Liver (tissue), 9 donors: ENCODE measurements around the gene CCM2. TPM values are rescaled to one million over a fixed set of nuclear protein-coding genes. Genes with fewer than 3 reads are reported as not detected.

ENCODE experiments used
- DNase-seq: peaks from one replicate; pipeline ENCODE4 v3.0.0-alpha.2; 2017; ENCODE audit warnings: low spot score
- H3K27ac ChIP-seq, 2 donors: one replicate each; pipeline ENCODE4 v1.7.0; 2013; ENCODE audit warnings: inconsistent platforms in 2 of 2, low read length in 2 of 2, control low read depth in 1 of 2, low read depth in 1 of 2, mild to moderate bottlenecking in 1 of 2
- H3K27me3 ChIP-seq, 4 donors: one replicate each; pipeline versions ENCODE4 v1.6.1 to v1.7.0; 2013; ENCODE audit warnings: low read length in 3 of 4, inconsistent platforms in 1 of 4, mild to moderate bottlenecking in 1 of 4, moderate library complexity in 1 of 4; ENCODE audit not compliant: control insufficient read depth in 4 of 4, insufficient read depth in 4 of 4
- H3K36me3 ChIP-seq, 4 donors: one replicate each; pipeline versions ENCODE4 v1.6.1 to v1.7.0; 2013; ENCODE audit warnings: low read length in 3 of 4, mild to moderate bottlenecking in 3 of 4, low read depth in 1 of 4, moderate library complexity in 1 of 4; ENCODE audit not compliant: control insufficient read depth in 4 of 4, insufficient read depth in 3 of 4
- H3K4me1 ChIP-seq, 4 donors: one replicate each; pipeline versions ENCODE4 v1.6.1 to v1.7.0; 2013; ENCODE audit warnings: low read length in 3 of 4, mild to moderate bottlenecking in 3 of 4, moderate library complexity in 1 of 4; ENCODE audit not compliant: control insufficient read depth in 4 of 4, insufficient read depth in 4 of 4
- H3K4me3 ChIP-seq, 3 donors: one replicate each; pipeline versions ENCODE4 v1.6.1 to v1.7.0; 2013; ENCODE audit warnings: low read length in 3 of 3, control low read depth in 1 of 3, low read depth in 1 of 3, mild to moderate bottlenecking in 1 of 3
- H3K9ac ChIP-seq, 2 donors: one replicate each; pipeline ENCODE4 v1.7.0; 2013; ENCODE audit warnings: low read length in 2 of 2, mild to moderate bottlenecking in 2 of 2, moderate library complexity in 2 of 2, control low read depth in 1 of 2, low read depth in 1 of 2
- H3K9me3 ChIP-seq, 4 donors: one replicate each; pipeline versions ENCODE4 v1.6.1 to v1.7.0; 2013; ENCODE audit warnings: low read length in 3 of 4; ENCODE audit not compliant: control insufficient read depth in 4 of 4
- ATF3 ChIP-seq: IDR thresholded peaks from 2 replicates; pipeline ENCODE4 v1.6.1; 2016; ENCODE audit warnings: antibody characterized with exemption
- CTCF ChIP-seq: fragments of 150-350 bp; IDR thresholded peaks from 2 replicates; pipeline ENCODE4 v1.5.1; 2017; ENCODE audit warnings: improper control_type of control experiment, low read depth, low read length; ENCODE audit not compliant: missing input control
- EGR1 ChIP-seq, 2 donors: IDR thresholded peaks; 2 replicates each; pipeline ENCODE4 v1.6.1; 2016 to 2018; ENCODE audit warnings: antibody characterized with exemption in 2 of 2, low read depth in 2 of 2
- FOXA1 ChIP-seq: IDR thresholded peaks from 2 replicates; pipeline ENCODE4 v1.6.1; 2016; ENCODE audit warnings: antibody characterized with exemption
- FOXA2 ChIP-seq: IDR thresholded peaks from 2 replicates; pipeline ENCODE4 v1.6.1; 2016; ENCODE audit warnings: antibody characterized with exemption
- GABPA ChIP-seq, 2 donors: IDR thresholded peaks in 1 of 2; conservative IDR thresholded peaks in 1 of 2; 2 replicates each; pipeline ENCODE4 v1.6.1; 2016; ENCODE audit warnings: antibody characterized with exemption in 2 of 2, mild to moderate bottlenecking in 1 of 2, moderate library complexity in 1 of 2
- HNF4A ChIP-seq, 2 donors: conservative IDR thresholded peaks; 2 replicates each; pipeline ENCODE4 v1.6.1; 2016; ENCODE audit warnings: antibody characterized with exemption in 2 of 2, mild to moderate bottlenecking in 2 of 2
- HNF4G ChIP-seq: IDR thresholded peaks from 2 replicates; pipeline ENCODE4 v1.6.1; 2016; ENCODE audit warnings: antibody characterized with exemption
- NR2F2 ChIP-seq: IDR thresholded peaks from 2 replicates; pipeline ENCODE4 v1.6.1; 2016; ENCODE audit warnings: antibody characterized with exemption
- RAD21 ChIP-seq, 2 donors: IDR thresholded peaks; 2 replicates each; pipeline ENCODE4 v1.6.1; 2016; ENCODE audit warnings: antibody characterized with exemption in 2 of 2, mild to moderate bottlenecking in 2 of 2
- RXRA ChIP-seq, 2 donors: IDR thresholded peaks; 2 replicates each; pipeline ENCODE4 v1.6.1; 2017 to 2018; ENCODE audit warnings: antibody characterized with exemption in 2 of 2, mild to moderate bottlenecking in 1 of 2
- SP1 ChIP-seq: IDR thresholded peaks from 2 replicates; pipeline ENCODE4 v1.6.1; 2018; ENCODE audit warnings: antibody characterized with exemption, mild to moderate bottlenecking
- TAF1 ChIP-seq: conservative IDR thresholded peaks from 2 replicates; pipeline ENCODE4 v1.6.1; 2016; ENCODE audit warnings: antibody characterized with exemption, mild to moderate bottlenecking
- YY1 ChIP-seq: IDR thresholded peaks from 2 replicates; pipeline ENCODE4 v1.6.1; 2016; ENCODE audit warnings: antibody characterized with exemption, mild to moderate bottlenecking
- ZBTB33 ChIP-seq: IDR thresholded peaks from 2 replicates; pipeline ENCODE4 v1.6.1; 2016; ENCODE audit warnings: antibody characterized with exemption
- WGBS: extraction: QIAGEN DNeasy Blood & Tissue Kit; methylation state at CpG from one replicate; pipeline ENCODE4 v1.1.7; 2013; 5-methylcytosine and 5-hydroxymethylcytosine counted together
- polyA plus RNA-seq, 2 donors: library from polyadenylated mRNA; stranded (reverse) in 1 of 2; unstranded in 1 of 2; fragments of 200-250 nt in 1 of 2; fragments of >200 nt in 1 of 2; fragmentation: Nextera tagmentation in 1 of 2; extraction: Ambion mirVana in 1 of 2; gene quantifications; one replicate each; pipeline versions ENCODE4 v1.2.1 to v1.2.3, GENCODE V29; 2013 to 2015
- total RNA-seq, 2 donors: library from RNA; depleted of rRNA; stranded (reverse); fragments of >200 nt; gene quantifications; one replicate each; pipeline ENCODE4 v1.2.3, GENCODE V29; 2014
- donor health status: healthy.
- donor health status: healthy.
- donor health status: healthy.
- donor health status: healthy.
- donor health status: healthy.

The CCM2 gene
- 10 to 100 TPM; 26.3 to 48.4 TPM for total RNA-seq
- polyA plus RNA-seq = 10 to 100 TPM; 46.6 to 65.0 TPM

- WGBS = under 1% methylated on average over 77 of the region's 77 CpGs
- Histone ChIP-seq H3K27me3 (no peaks in the 10 kb centered on the region), H3K4me1 (peaks cover 0 to 16% (median 13%) of the 10 kb centered on the region in 4 donors), H3K9ac (peak within 1 kb of the TSS; percentile 82 to 89), H3K27ac (peak within 1 kb of the TSS; percentile 94 to 96), H3K4me3 (peak within 1 kb of the TSS; percentile 73 to 98 (median 88)), H3K36me3 (no peaks in the 10 kb centered on the region), H3K9me3 (no peaks in the 10 kb centered on the region)
- DNase-seq = no peak
- TF ChIP-seq TAF1 (peak; percentile 58), SP1 (peak; percentile 37), FOXA2 (no peak), YY1 (peak; percentile 81), RXRA (IDR thresholded peaks at IDR 0.05) (peak; percentile 72 to 74), RAD21 (IDR thresholded peaks at IDR 0.05) (peak in 1 of 2 donors; percentile 22), FOXA1 (no peak), NR2F2 (no peak), CTCF (no peak), ATF3 (no peak), HNF4A (conservative IDR thresholded peaks at IDR 0.05) (peak; percentile 28 to 51), EGR1 (IDR thresholded peaks at IDR 0.05; ENCODE audit: low read depth in 2 of 2) (peak in 1 of 2 donors; percentile 6)
Measured at GRCh38 chr7:45000093-45001032, at the start of gene CCM2. TSS of gene CCM2 (plus strand) at chr7:45000201. CDS start at chr7:45000334, 133 bp downstream.

GRCh38 chr7:44953156-44953555 is 46.8 kb upstream of the CCM2 start:
- Histone ChIP-seq H3K4me1 (no peaks in the 10 kb centered on the region), H3K27me3 (no peaks in the 10 kb centered on the region), H3K9ac (no peak overlapping the region), H3K9me3 (no peaks in the 10 kb centered on the region), H3K4me3 (no peak overlapping the region), H3K36me3 (no peaks in the 10 kb centered on the region), H3K27ac (no peak overlapping the region)
- no peak for TF ChIP-seq FOXA2
- no peak for TF ChIP-seq GABPA (IDR thresholded peaks at IDR 0.05 in 1 of 2, conservative IDR thresholded peaks at IDR 0.05 in 1 of 2)
- TF ChIP-seq HNF4G = no peak
- no peak for TF ChIP-seq ZBTB33
- no peak for TF ChIP-seq RXRA (IDR thresholded peaks at IDR 0.05)
- no peak for TF ChIP-seq TAF1
- TF ChIP-seq EGR1 (IDR thresholded peaks at IDR 0.05; ENCODE audit: low read depth in 2 of 2) = no peak
- no peak for TF ChIP-seq ATF3
- WGBS = 96% methylated on average over 2 of the region's 2 CpGs
- DNase-seq = no peak
